ENCODE results near the gene LIAS. TPM values are rescaled to one million over a fixed set of nuclear protein-coding genes. Genes with fewer than 3 reads are reported as not detected.

Gene LIAS
- polyA plus RNA-seq, 1 donor (not counting 4 experiments of a cell fraction or from before 2014, with no cell fraction given): 20.6 TPM

DNA sequence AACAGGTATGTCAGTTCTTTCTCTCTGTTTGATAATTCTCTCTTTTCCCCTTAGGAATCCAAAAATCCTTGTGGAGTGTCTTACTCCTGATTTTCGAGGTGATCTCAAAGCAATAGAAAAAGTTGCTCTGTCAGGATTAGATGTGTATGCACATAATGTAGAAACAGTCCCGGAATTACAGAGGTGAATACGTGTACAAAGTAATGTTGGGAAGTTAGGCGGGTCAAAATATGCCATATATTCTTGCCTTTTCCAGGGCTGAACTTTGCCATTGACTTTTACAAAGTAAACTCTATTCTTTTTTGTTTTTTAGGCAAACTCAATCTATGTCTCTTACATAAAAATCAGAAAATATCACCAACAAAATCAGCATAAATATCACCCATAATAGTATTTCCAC lies 8.6 kb downstream of the LIAS start:
- Histone ChIP-seq H3K4me3 (ENCODE audit: control insufficient read depth in 2 of 3, extremely low read depth in 1 of 3, insufficient read depth in 2 of 3, low read depth in 1 of 3, low read length in 3 of 3) (no peak overlapping the region), H3K4me1 (ENCODE audit: control insufficient read depth, extremely low read depth, insufficient read depth, low read length) (no peaks in the 10 kb centered on the region), H3K27me3 (ENCODE audit: control insufficient read depth, extremely low read depth, insufficient read depth, low read length) (no peaks in the 10 kb centered on the region), H4K20me1 (ENCODE audit: control insufficient read depth, extremely low read depth, insufficient read depth, low read length) (no peaks in the 10 kb centered on the region), H2AFZ (ENCODE audit: control insufficient read depth, low read length) (no peak overlapping the region), H3K27ac (ENCODE audit: control insufficient read depth, insufficient read depth, low read length) (no peak overlapping the region), H3K9me1 (ENCODE audit: control insufficient read depth, extremely low read depth, insufficient read depth, low read length) (no peaks in the 10 kb centered on the region), H3K36me3 (ENCODE audit: control insufficient read depth in 2 of 2, extremely low read depth in 1 of 2, insufficient read depth in 2 of 2, low read length in 2 of 2) (peaks cover 6 to 27% of the 10 kb centered on the region in 2 experiments), H3K9ac (ENCODE audit: control insufficient read depth, extremely low read depth, insufficient read depth, low read length) (no peak overlapping the region), H3K79me2 (ENCODE audit: control insufficient read depth, insufficient read depth, low read length) (no peaks in the 10 kb centered on the region), H3K4me2 (ENCODE audit: control insufficient read depth, extremely low read depth, insufficient read depth, low read depth, low read length) (no peak overlapping the region), H3K9me3 (ENCODE audit: control insufficient read depth, low read depth, low read length) (no peaks in the 10 kb centered on the region)
- no peak for DNase-seq (ENCODE audit: low read depth, low spot score)
- dilution Hi-C loops (cut with MboI; ENCODE audit: extremely low pct_ligation_motif_present, low sequenced_read_pairs): no loop called here
- no peak for FAIRE-seq
- TF ChIP-seq EZH2 (IDR thresholded peaks at IDR 0.05; ENCODE audit: low read length): no peak
- TF ChIP-seq, protein P1, sequence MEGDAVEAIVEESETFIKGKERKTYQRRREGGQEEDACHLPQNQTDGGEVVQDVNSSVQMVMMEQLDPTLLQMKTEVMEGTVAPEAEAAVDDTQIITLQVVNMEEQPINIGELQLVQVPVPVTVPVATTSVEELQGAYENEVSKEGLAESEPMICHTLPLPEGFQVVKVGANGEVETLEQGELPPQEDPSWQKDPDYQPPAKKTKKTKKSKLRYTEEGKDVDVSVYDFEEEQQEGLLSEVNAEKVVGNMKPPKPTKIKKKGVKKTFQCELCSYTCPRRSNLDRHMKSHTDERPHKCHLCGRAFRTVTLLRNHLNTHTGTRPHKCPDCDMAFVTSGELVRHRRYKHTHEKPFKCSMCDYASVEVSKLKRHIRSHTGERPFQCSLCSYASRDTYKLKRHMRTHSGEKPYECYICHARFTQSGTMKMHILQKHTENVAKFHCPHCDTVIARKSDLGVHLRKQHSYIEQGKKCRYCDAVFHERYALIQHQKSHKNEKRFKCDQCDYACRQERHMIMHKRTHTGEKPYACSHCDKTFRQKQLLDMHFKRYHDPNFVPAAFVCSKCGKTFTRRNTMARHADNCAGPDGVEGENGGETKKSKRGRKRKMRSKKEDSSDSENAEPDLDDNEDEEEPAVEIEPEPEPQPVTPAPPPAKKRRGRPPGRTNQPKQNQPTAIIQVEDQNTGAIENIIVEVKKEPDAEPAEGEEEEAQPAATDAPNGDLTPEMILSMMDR (optimal IDR thresholded peaks at IDR 0.05 in 1 of 3, IDR thresholded peaks at IDR 0.05 in 1 of 3, conservative IDR thresholded peaks at IDR 0.05 in 1 of 3; ENCODE audit: extremely low read depth in 1 of 3, insufficient read depth in 2 of 3, low read length in 3 of 3): no peak

DNA sequence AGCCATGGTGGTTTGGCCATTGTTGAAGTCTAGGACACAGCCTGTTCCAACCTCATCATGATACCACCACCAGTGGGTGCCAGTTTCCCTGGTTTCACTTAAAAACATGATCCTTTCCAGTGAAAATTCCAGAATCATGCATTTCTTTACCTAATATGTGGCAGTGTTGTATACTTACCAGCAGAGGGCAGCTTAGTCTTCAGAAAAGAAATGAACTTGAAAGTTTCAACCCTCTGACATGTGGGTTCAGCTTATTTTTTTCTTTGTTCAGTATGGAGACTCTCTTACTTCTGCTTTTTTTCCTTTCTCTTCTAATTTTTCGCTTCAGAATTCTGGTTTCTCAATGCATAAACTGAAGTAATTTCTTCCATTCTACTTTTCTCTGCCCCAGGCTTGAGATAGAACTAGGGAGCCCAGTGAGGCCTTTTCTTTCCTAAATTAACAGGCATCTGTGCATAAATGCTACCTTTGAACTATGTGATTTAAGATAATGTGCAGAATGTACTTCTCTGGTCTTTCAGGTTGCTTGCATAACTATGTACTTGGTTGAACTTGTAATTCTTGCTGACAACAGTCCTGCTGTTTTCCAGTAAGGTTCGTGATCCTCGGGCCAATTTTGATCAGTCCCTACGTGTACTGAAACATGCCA lies 10.7 kb downstream of the LIAS start:
- Histone ChIP-seq H3K9ac (ENCODE audit: control insufficient read depth, extremely low read depth, insufficient read depth, low read length) (no peak overlapping the region), H4K20me1 (ENCODE audit: control insufficient read depth, extremely low read depth, insufficient read depth, low read length) (no peaks in the 10 kb centered on the region), H3K4me1 (ENCODE audit: control insufficient read depth, extremely low read depth, insufficient read depth, low read length) (no peaks in the 10 kb centered on the region), H3K27me3 (ENCODE audit: control insufficient read depth, extremely low read depth, insufficient read depth, low read length) (no peaks in the 10 kb centered on the region), H2AFZ (ENCODE audit: control insufficient read depth, low read length) (no peak overlapping the region), H3K9me3 (ENCODE audit: control insufficient read depth, low read depth, low read length) (no peaks in the 10 kb centered on the region), H3K79me2 (ENCODE audit: control insufficient read depth, insufficient read depth, low read length) (no peaks in the 10 kb centered on the region), H3K36me3 (ENCODE audit: control insufficient read depth in 2 of 2, extremely low read depth in 1 of 2, insufficient read depth in 2 of 2, low read length in 2 of 2) (peaks cover 6 to 27% of the 10 kb centered on the region in 2 experiments), H3K27ac (ENCODE audit: control insufficient read depth, insufficient read depth, low read length) (no peak overlapping the region), H3K4me2 (ENCODE audit: control insufficient read depth, extremely low read depth, insufficient read depth, low read depth, low read length) (no peak overlapping the region), H3K4me3 (ENCODE audit: control insufficient read depth in 2 of 3, extremely low read depth in 1 of 3, insufficient read depth in 2 of 3, low read depth in 1 of 3, low read length in 3 of 3) (no peak overlapping the region), H3K9me1 (ENCODE audit: control insufficient read depth, extremely low read depth, insufficient read depth, low read length) (no peaks in the 10 kb centered on the region)
- TF ChIP-seq, protein P1 (optimal IDR thresholded peaks at IDR 0.05 in 1 of 3, IDR thresholded peaks at IDR 0.05 in 1 of 3, conservative IDR thresholded peaks at IDR 0.05 in 1 of 3; ENCODE audit: extremely low read depth in 1 of 3, insufficient read depth in 2 of 3, low read length in 3 of 3): peak; percentile 49 to 89 (median 57)
- no peak for TF ChIP-seq EZH2 (IDR thresholded peaks at IDR 0.05; ENCODE audit: low read length)
- dilution Hi-C loops (cut with MboI; ENCODE audit: extremely low pct_ligation_motif_present, low sequenced_read_pairs): no loop called here
- FAIRE-seq: peak; percentile 83
- DNase-seq (ENCODE audit: low read depth, low spot score): no peak
